ENCODE results near the gene GALR2.

GALR2 gene

GRCh38 chr17:76088868-76089576 lies 14.4 kb downstream of the GALR2 start:
- H3K27me3 ChIP-seq (ENCODE audit: insufficient read depth, low read length) = no peaks in the 10 kb centered on the region
- no peaks in the 10 kb centered on the region for H3K79me2 ChIP-seq (ENCODE audit: control insufficient read depth, insufficient read depth, low read length, unreplicated experiment)
- H3K4me1 ChIP-seq (ENCODE audit: control insufficient read depth, insufficient read depth, low read length, unreplicated experiment) = no peaks in the 10 kb centered on the region
- no peak overlapping the region for H3K4me3 ChIP-seq (ENCODE audit: low read depth, low read length)
- H3K27ac ChIP-seq (ENCODE audit: low read depth, low read length) = no peak overlapping the region
- H2AFZ ChIP-seq (ENCODE audit: low read length, unreplicated experiment) = no peak overlapping the region
- peaks cover 10% of the 10 kb centered on the region; the same call in 1 of the 2 replicates for H3K36me3 ChIP-seq (ENCODE audit: insufficient read depth, low read length)

- Histone ChIP-seq H3K4me1 (ENCODE audit: control insufficient read depth, insufficient read depth, low read length, unreplicated experiment) (peaks cover 8% of the 10 kb centered on the region), H3K79me2 (ENCODE audit: control insufficient read depth, insufficient read depth, low read length, unreplicated experiment) (no peaks in the 10 kb centered on the region), H2AFZ (ENCODE audit: low read length, unreplicated experiment) (no peak overlapping the region), H3K4me3 (ENCODE audit: low read depth, low read length) (no peak overlapping the region), H3K27ac (ENCODE audit: low read depth, low read length) (no peak overlapping the region), H3K36me3 (ENCODE audit: insufficient read depth, low read length) (peaks cover 15% of the 10 kb centered on the region; the same call in 1 of the 2 replicates), H3K27me3 (ENCODE audit: insufficient read depth, low read length) (no peaks in the 10 kb centered on the region)
Observed at GRCh38 chr17:76089680-76090516, 15.3 kb downstream of the GALR2 start.

GRCh38 chr17:76090517-76091129 lies 16.0 kb downstream of the GALR2 start:
- Histone ChIP-seq H3K4me1 (ENCODE audit: control insufficient read depth, insufficient read depth, low read length, unreplicated experiment) (peaks cover 8% of the 10 kb centered on the region), H3K27me3 (ENCODE audit: insufficient read depth, low read length) (no peaks in the 10 kb centered on the region), H3K79me2 (ENCODE audit: control insufficient read depth, insufficient read depth, low read length, unreplicated experiment) (no peaks in the 10 kb centered on the region), H2AFZ (ENCODE audit: low read length, unreplicated experiment) (no peak overlapping the region), H3K4me3 (ENCODE audit: low read depth, low read length) (no peak overlapping the region), H3K27ac (ENCODE audit: low read depth, low read length) (no peak overlapping the region), H3K36me3 (ENCODE audit: insufficient read depth, low read length) (peaks cover 15% of the 10 kb centered on the region; the same call in 1 of the 2 replicates)

GRCh38 chr17:76091526-76092286 lies 17.1 kb downstream of the GALR2 start:
- Histone ChIP-seq H3K36me3 (ENCODE audit: insufficient read depth, low read length) (peaks cover 15% of the 10 kb centered on the region; the same call in 1 of the 2 replicates), H3K27ac (ENCODE audit: low read depth, low read length) (no peak overlapping the region)

GRCh38 chr17:76092526-76093413 lies 18.2 kb downstream of the GALR2 start:
- H3K4me1 ChIP-seq (ENCODE audit: control insufficient read depth, insufficient read depth, low read length, unreplicated experiment) = peaks cover 8% of the 10 kb centered on the region
- no peak overlapping the region for H2AFZ ChIP-seq (ENCODE audit: low read length, unreplicated experiment)
- no peak overlapping the region for H3K4me3 ChIP-seq (ENCODE audit: low read depth, low read length)
- no peaks in the 10 kb centered on the region for H3K79me2 ChIP-seq (ENCODE audit: control insufficient read depth, insufficient read depth, low read length, unreplicated experiment)
- H3K27ac ChIP-seq (ENCODE audit: low read depth, low read length) = no peak overlapping the region
- peaks cover 15% of the 10 kb centered on the region; the same call in 1 of the 2 replicates for H3K36me3 ChIP-seq (ENCODE audit: insufficient read depth, low read length)
- H3K27me3 ChIP-seq (ENCODE audit: insufficient read depth, low read length) = no peaks in the 10 kb centered on the region

More at GRCh38 chr17:76091526-76092286, 17.1 kb downstream of the GALR2 start:
- Histone ChIP-seq H3K27me3 (ENCODE audit: insufficient read depth, low read length) (no peaks in the 10 kb centered on the region), H3K4me3 (ENCODE audit: low read depth, low read length) (no peak overlapping the region), H3K4me1 (ENCODE audit: control insufficient read depth, insufficient read depth, low read length, unreplicated experiment) (peaks cover 8% of the 10 kb centered on the region), H2AFZ (ENCODE audit: low read length, unreplicated experiment) (no peak overlapping the region), H3K79me2 (ENCODE audit: control insufficient read depth, insufficient read depth, low read length, unreplicated experiment) (no peaks in the 10 kb centered on the region)

GRCh38 chr17:76094046-76094445 lies 19.5 kb downstream of the GALR2 start:
- H3K79me2 ChIP-seq (ENCODE audit: control insufficient read depth, insufficient read depth, low read length, unreplicated experiment) = no peaks in the 10 kb centered on the region
- H3K27me3 ChIP-seq (ENCODE audit: insufficient read depth, low read length) = no peaks in the 10 kb centered on the region

GRCh38 chr17:76095943-76096342 lies 21.4 kb downstream of the GALR2 start:
- Histone ChIP-seq H3K4me1 (ENCODE audit: control insufficient read depth, insufficient read depth, low read length, unreplicated experiment) (peaks cover 8% of the 10 kb centered on the region), H3K36me3 (ENCODE audit: insufficient read depth, low read length) (peaks cover 20% of the 10 kb centered on the region; the same call in 1 of the 2 replicates), H3K79me2 (ENCODE audit: control insufficient read depth, insufficient read depth, low read length, unreplicated experiment) (no peaks in the 10 kb centered on the region), H3K27ac (ENCODE audit: low read depth, low read length) (no peak overlapping the region), H3K4me3 (ENCODE audit: low read depth, low read length) (no peak overlapping the region), H3K27me3 (ENCODE audit: insufficient read depth, low read length) (no peaks in the 10 kb centered on the region), H2AFZ (ENCODE audit: low read length, unreplicated experiment) (no peak overlapping the region)

More at GRCh38 chr17:76094046-76094445, 19.5 kb downstream of the GALR2 start:
- Histone ChIP-seq H2AFZ (ENCODE audit: low read length, unreplicated experiment) (no peak overlapping the region), H3K4me1 (ENCODE audit: control insufficient read depth, insufficient read depth, low read length, unreplicated experiment) (peaks cover 8% of the 10 kb centered on the region), H3K27ac (ENCODE audit: low read depth, low read length) (peak overlapping the region; percentile 72; the same call in 1 of the 2 replicates), H3K36me3 (ENCODE audit: insufficient read depth, low read length) (peaks cover 15% of the 10 kb centered on the region; the same call in 1 of the 2 replicates), H3K4me3 (ENCODE audit: low read depth, low read length) (no peak overlapping the region)

GRCh38 chr17:76097716-76098295 lies 23.2 kb downstream of the GALR2 start:
- H3K79me2 ChIP-seq (ENCODE audit: control insufficient read depth, insufficient read depth, low read length, unreplicated experiment) = peaks cover 9% of the 10 kb centered on the region
- no peak overlapping the region for H3K27ac ChIP-seq (ENCODE audit: low read depth, low read length)
- H3K4me1 ChIP-seq (ENCODE audit: control insufficient read depth, insufficient read depth, low read length, unreplicated experiment) = peaks cover 8% of the 10 kb centered on the region
- H3K36me3 ChIP-seq (ENCODE audit: insufficient read depth, low read length) = peaks cover 26% of the 10 kb centered on the region; the same call in 1 of the 2 replicates
- H3K27me3 ChIP-seq (ENCODE audit: insufficient read depth, low read length) = no peaks in the 10 kb centered on the region
- no peak overlapping the region for H3K4me3 ChIP-seq (ENCODE audit: low read depth, low read length)
- no peak overlapping the region for H2AFZ ChIP-seq (ENCODE audit: low read length, unreplicated experiment)

GRCh38 chr17:76102944-76103273 lies 28.3 kb downstream of the GALR2 start:
- H3K27me3 ChIP-seq (ENCODE audit: insufficient read depth, low read length) = no peaks in the 10 kb centered on the region
- H3K79me2 ChIP-seq (ENCODE audit: control insufficient read depth, insufficient read depth, low read length, unreplicated experiment) = peaks cover 17% of the 10 kb centered on the region
- peaks cover 11% of the 10 kb centered on the region; the same call in 1 of the 2 replicates for H3K36me3 ChIP-seq (ENCODE audit: insufficient read depth, low read length)
- H2AFZ ChIP-seq (ENCODE audit: low read length, unreplicated experiment) = peak overlapping the region; percentile 94
- peak overlapping the region; percentile 92 for H3K4me3 ChIP-seq (ENCODE audit: low read depth, low read length)
- no peak overlapping the region for H3K27ac ChIP-seq (ENCODE audit: low read depth, low read length)
- H3K4me1 ChIP-seq (ENCODE audit: control insufficient read depth, insufficient read depth, low read length, unreplicated experiment) = no peaks in the 10 kb centered on the region
